ENCODE results near the gene DCAKD. TPM values are rescaled to one million over a fixed set of nuclear protein-coding genes. Genes with fewer than 3 reads are reported as not detected.

The DCAKD gene
- total and polyA plus RNA-seq, 10 of the 15 experiments (the other 5 are each of a cell fraction or from before 2014, with no cell fraction given) = 11.6 to 62.7 (median 38.3) TPM

DNA sequence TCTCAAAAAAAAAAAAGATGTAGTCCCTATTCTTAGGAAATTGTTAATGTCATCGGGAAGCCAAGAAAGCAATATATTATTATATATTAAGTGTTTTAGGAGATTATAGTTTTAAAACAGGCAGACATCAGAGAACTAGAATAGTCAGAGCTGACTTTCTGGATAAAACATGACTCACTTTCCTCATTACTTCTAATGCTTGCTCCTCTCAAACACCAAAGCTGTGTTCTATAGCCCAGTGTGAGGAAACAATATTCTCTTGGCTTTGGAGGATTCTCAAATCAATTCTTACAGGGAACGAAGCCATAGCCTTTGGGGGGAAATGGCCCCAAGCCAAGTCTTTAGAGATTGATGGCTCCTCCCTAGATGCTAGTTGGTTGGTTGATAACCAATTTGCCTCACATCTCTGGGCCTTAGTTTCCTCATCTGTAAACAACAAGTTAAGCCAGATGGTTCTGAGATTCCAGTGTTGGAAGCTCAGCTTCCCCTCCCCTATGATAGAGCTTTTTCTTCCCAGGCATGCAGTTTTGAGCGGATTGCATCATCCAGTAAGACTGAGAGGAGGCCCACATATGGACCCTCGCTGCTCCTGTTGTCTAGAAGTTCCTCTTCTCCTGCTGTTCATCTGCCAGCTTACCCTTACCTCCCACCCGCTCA is 22.1 kb upstream of the DCAKD start (continued):
- TF ChIP-seq HSF1 (IDR thresholded peaks at IDR 0.05; ENCODE audit: low read depth, low read length) = no peak
- no peak for TF ChIP-seq NKRF (conservative IDR thresholded peaks at IDR 0.05)
- no peak for TF ChIP-seq CEBPZ (IDR thresholded peaks at IDR 0.05; ENCODE audit: low read depth, low read length)

DNA sequence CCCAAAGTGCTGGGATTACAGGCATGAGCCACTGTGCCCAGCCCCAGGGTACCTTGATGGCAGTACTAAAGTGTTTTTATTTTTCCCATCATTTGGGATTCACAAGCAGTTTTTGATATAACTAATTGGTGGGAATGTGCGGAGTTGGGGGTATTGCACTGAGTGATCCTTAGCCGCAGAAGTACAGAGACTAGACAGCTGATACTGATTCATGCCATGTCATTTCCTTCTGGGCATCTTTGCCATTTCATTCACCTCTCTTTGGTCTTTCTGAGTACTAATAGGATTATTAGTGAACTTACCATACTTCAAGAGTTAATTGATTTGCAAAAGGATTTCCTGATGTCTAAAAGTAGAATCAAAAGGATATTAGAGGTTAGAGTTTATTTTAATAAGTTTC is 19.4 kb upstream of the DCAKD start:
- ChIA-PET CTCF (no interaction called here), SMC1A (ENCODE audit: uncharacterized antibody, unreplicated experiment) (interaction anchor here (0.9 to 1.3 kb wide), 3 partner anchors 8 to 12 kb away, joined by 3 to 5 read pairs (median 3); partner anchors contain the start of gene NMT1), RAD21 (ENCODE audit: unreplicated experiment) (no interaction called here), POLR2A (interaction anchor here (1.3 kb wide), 2 partner anchors 8 to 10 kb away, joined by 3 to 6 read pairs; partner anchors contain the start of gene NMT1)
- Histone ChIP-seq H3K79me2 (ENCODE audit: control insufficient read depth, insufficient read depth, low read length) (peaks cover 62% of the 10 kb centered on the region), H3K27me3 (replicated peaks in 1 of 2; ENCODE audit: control insufficient read depth in 2 of 2, insufficient read depth in 2 of 2, low read length in 1 of 2) (no peaks in the 10 kb centered on the region), H3K4me2 (ENCODE audit: control insufficient read depth, insufficient read depth) (no peak overlapping the region), H3K36me3 (ENCODE audit: control insufficient read depth in 2 of 2, insufficient read depth in 2 of 2, low read length in 1 of 2) (peaks cover 4 to 8% of the 10 kb centered on the region in 2 experiments), H3K9ac (ENCODE audit: control insufficient read depth, insufficient read depth, low read length) (no peak overlapping the region), H3K4me3 (no peak overlapping the region), H3K4me1 (ENCODE audit: control insufficient read depth, insufficient read depth, low read length) (peaks cover 3% of the 10 kb centered on the region), H3K9me3 (replicated peaks; ENCODE audit: control insufficient read depth, insufficient read depth, low read length) (no peaks in the 10 kb centered on the region), H2AFZ (ENCODE audit: control insufficient read depth, low read depth, low read length) (no peak overlapping the region), H3K27ac (ENCODE audit: control insufficient read depth, insufficient read depth) (no peak overlapping the region), H4K20me1 (ENCODE audit: control insufficient read depth, insufficient read depth) (no peaks in the 10 kb centered on the region)
- FAIRE-seq (no peak), ATAC-seq (no peak), DNase-seq (ENCODE audit: low read depth, low spot score) (no peak)
- intact Hi-C loops (cut with micrococcal nuclease; ENCODE audit: unreplicated experiment) (no loop called here), in situ Hi-C loops (cut with MboI) (no loop called here)
- WGBS (ENCODE audit: insufficient coverage, insufficient replicate concordance, low lambda C conversion rate, missing lambda C conversion rate) = 100% methylated on average over 2 of the region's 2 CpGs
- no TSS peak for BruUV-seq (replicated peaks)
- TF ChIP-seq ZNF622 (IDR thresholded peaks at IDR 0.05) = no peak
- TF ChIP-seq ZBTB11 (CRISPR knock-in tag; IDR thresholded peaks at IDR 0.05) = no peak
- TF ChIP-seq FOXM1 (IDR thresholded peaks at IDR 0.05; ENCODE audit: low read depth, low read length) = no peak
- TF ChIP-seq FOXK2 (IDR thresholded peaks at IDR 0.05) = no peak
- TF ChIP-seq, protein P1, sequence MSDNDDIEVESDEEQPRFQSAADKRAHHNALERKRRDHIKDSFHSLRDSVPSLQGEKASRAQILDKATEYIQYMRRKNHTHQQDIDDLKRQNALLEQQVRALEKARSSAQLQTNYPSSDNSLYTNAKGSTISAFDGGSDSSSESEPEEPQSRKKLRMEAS (IDR thresholded peaks at IDR 0.05; ENCODE audit: low read depth, low read length) = no peak
- no peak for TF ChIP-seq ETV6 (conservative IDR thresholded peaks at IDR 0.05 in 1 of 2, IDR thresholded peaks at IDR 0.05 in 1 of 2; ENCODE audit: borderline replicate concordance in 1 of 2, low read depth in 1 of 2)
- no peak for TF ChIP-seq TAF1 (IDR thresholded peaks at IDR 0.05; ENCODE audit: borderline replicate concordance, low read depth, low read length)
